IPS-15b (cell line): ENCODE data around the gene MCEE.

ENCODE experiments used
- H3K27me3 ChIP-seq: one replicate; pipeline ENCODE4 v1.6.1; 2013; ENCODE audit warnings: low read length; ENCODE audit not compliant: control insufficient read depth, insufficient read depth
- H3K36me3 ChIP-seq: one replicate; pipeline ENCODE4 v1.6.1; 2013; ENCODE audit warnings: low read length; ENCODE audit not compliant: control insufficient read depth, insufficient read depth
- H3K4me1 ChIP-seq: one replicate; pipeline ENCODE4 v1.6.1; 2013; ENCODE audit warnings: mild to moderate bottlenecking, low read length; ENCODE audit not compliant: control insufficient read depth, insufficient read depth
- H3K4me3 ChIP-seq: one replicate; pipeline ENCODE4 v1.5.1; 2013; ENCODE audit warnings: low read depth, low read length
- H3K9ac ChIP-seq: one replicate; pipeline ENCODE4 v1.6.1; 2013; ENCODE audit warnings: low read depth, mild to moderate bottlenecking, low read length
- H3K9me3 ChIP-seq: one replicate; pipeline ENCODE4 v1.6.1; 2013; ENCODE audit warnings: mild to moderate bottlenecking, low read length; ENCODE audit not compliant: control insufficient read depth, insufficient read depth

MCEE gene

GRCh38 chr2:71071681-71072398, 58.2 kb downstream of the MCEE start:
- H3K9me3 ChIP-seq: no peaks in the 10 kb centered on the region
- H3K36me3 ChIP-seq: peaks cover 25% of the 10 kb centered on the region
- H3K4me1 ChIP-seq: peaks cover 4% of the 10 kb centered on the region
- no peak overlapping the region for H3K4me3 ChIP-seq
- H3K9ac ChIP-seq: no peak overlapping the region
- no peaks in the 10 kb centered on the region for H3K27me3 ChIP-seq

GRCh38 chr2:71070294-71071093, 59.5 kb downstream of the MCEE start:
- H3K27me3 ChIP-seq: no peaks in the 10 kb centered on the region
- no peak overlapping the region for H3K9ac ChIP-seq
- no peak overlapping the region for H3K4me3 ChIP-seq
- H3K36me3 ChIP-seq: peaks cover 16% of the 10 kb centered on the region
- H3K9me3 ChIP-seq: no peaks in the 10 kb centered on the region
- peaks cover 4% of the 10 kb centered on the region for H3K4me1 ChIP-seq

GRCh38 chr2:71069376-71069775, 60.7 kb downstream of the MCEE start:
- H3K27me3 ChIP-seq: peaks cover 4% of the 10 kb centered on the region
- H3K4me1 ChIP-seq: peaks cover 4% of the 10 kb centered on the region
- peak overlapping the region; percentile 98 for H3K4me3 ChIP-seq
- H3K36me3 ChIP-seq: peaks cover 12% of the 10 kb centered on the region
- no peak overlapping the region for H3K9ac ChIP-seq
- H3K9me3 ChIP-seq: no peaks in the 10 kb centered on the region

- Histone ChIP-seq H3K4me3 (peak within 1 kb of the TSS; percentile 98), H3K27me3 (peaks cover 4% of the 10 kb centered on the region), H3K4me1 (peaks cover 4% of the 10 kb centered on the region), H3K9me3 (no peaks in the 10 kb centered on the region), H3K36me3 (peaks cover 5% of the 10 kb centered on the region), H3K9ac (peak within 1 kb of the TSS; percentile 71)
Observed at GRCh38 chr2:71068218-71069035, 61.6 kb downstream of the MCEE start, which contains the start of gene NAGK. NAGK (plus strand) TSS chr2:71068648; CDS start chr2:71068684, 36 bp downstream.

- peaks cover under 1% of the 10 kb centered on the region for H3K36me3 ChIP-seq
- H3K9ac ChIP-seq: peak overlapping the region; percentile 71
- peak overlapping the region; percentile 98 for H3K4me3 ChIP-seq
- H3K4me1 ChIP-seq: peaks cover 4% of the 10 kb centered on the region
- peaks cover 4% of the 10 kb centered on the region for H3K27me3 ChIP-seq
- no peaks in the 10 kb centered on the region for H3K9me3 ChIP-seq
Observed at GRCh38 chr2:71067567-71068217, 62.3 kb downstream of the MCEE start.

GRCh38 chr2:71066856-71067255, 63.2 kb downstream of the MCEE start:
- Histone ChIP-seq H3K4me1 (peaks cover 4% of the 10 kb centered on the region), H3K4me3 (no peak overlapping the region), H3K9ac (no peak overlapping the region), H3K27me3 (peaks cover 4% of the 10 kb centered on the region), H3K36me3 (no peaks in the 10 kb centered on the region), H3K9me3 (no peaks in the 10 kb centered on the region)

GRCh38 chr2:71064754-71065621, 65.0 kb downstream of the MCEE start:
- Histone ChIP-seq H3K9ac (no peak overlapping the region), H3K9me3 (no peaks in the 10 kb centered on the region), H3K4me3 (no peak overlapping the region), H3K27me3 (peaks cover 4% of the 10 kb centered on the region), H3K36me3 (no peaks in the 10 kb centered on the region), H3K4me1 (peaks cover 4% of the 10 kb centered on the region)

- Histone ChIP-seq H3K27me3 (peaks cover 4% of the 10 kb centered on the region), H3K4me3 (no peak overlapping the region), H3K36me3 (no peaks in the 10 kb centered on the region), H3K9ac (no peak overlapping the region), H3K9me3 (no peaks in the 10 kb centered on the region), H3K4me1 (peaks cover 4% of the 10 kb centered on the region)
Observed at GRCh38 chr2:71064110-71064611, 65.9 kb downstream of the MCEE start.

- Histone ChIP-seq H3K4me3 (no peak overlapping the region), H3K9me3 (no peaks in the 10 kb centered on the region), H3K9ac (no peak overlapping the region), H3K4me1 (peaks cover 4% of the 10 kb centered on the region), H3K36me3 (no peaks in the 10 kb centered on the region), H3K27me3 (peaks cover 4% of the 10 kb centered on the region)
Observed at GRCh38 chr2:71063216-71063615, 66.8 kb downstream of the MCEE start.

- Histone ChIP-seq H3K27me3 (peaks cover 4% of the 10 kb centered on the region), H3K4me3 (no peak overlapping the region), H3K4me1 (no peaks in the 10 kb centered on the region), H3K36me3 (no peaks in the 10 kb centered on the region), H3K9me3 (no peaks in the 10 kb centered on the region), H3K9ac (no peak overlapping the region)
Observed at GRCh38 chr2:71060871-71061270, 69.2 kb downstream of the MCEE start.
